Measurements from ENCODE around the gene S100A16.
A peak's percentile ranks its signal among the peaks of the same experiment; 100 is the strongest.

Gene S100A16

GRCh38 chr1:153616917-153617311, 4.0 kb upstream of the S100A16 start:
- TF ChIP-seq CTCF (IDR thresholded peaks at IDR 0.05; ENCODE audit: insufficient read depth, low read depth, low read length, missing control alignments): no peak
- DNase-seq (ENCODE audit: low read depth): peak; percentile 85
- H3K4me3 ChIP-seq (ENCODE audit: low read length): peak overlapping the region; percentile 100

GRCh38 chr1:153616144-153616916, 3.4 kb upstream of the S100A16 start, which contains the start of gene S100A14:
Gene S100A14 (minus strand): TSS chr1:153616325. CDS start chr1:153615858, 467 bp downstream.
- peak within 1 kb of the TSS; percentile 100 for H3K4me3 ChIP-seq (ENCODE audit: low read length)
- DNase-seq (ENCODE audit: low read depth): peak; percentile 96
- no peak for TF ChIP-seq CTCF (IDR thresholded peaks at IDR 0.05; ENCODE audit: insufficient read depth, low read depth, low read length, missing control alignments)

GRCh38 chr1:153615406-153615805, 2.5 kb upstream of the S100A16 start:
- TF ChIP-seq CTCF (IDR thresholded peaks at IDR 0.05; ENCODE audit: insufficient read depth, low read depth, low read length, missing control alignments): no peak
- peak overlapping the region; percentile 100 for H3K4me3 ChIP-seq (ENCODE audit: low read length)
- DNase-seq (ENCODE audit: low read depth): peak; percentile 70

- DNase-seq (ENCODE audit: low read depth): no peak
- peak overlapping the region; percentile 100 for H3K4me3 ChIP-seq (ENCODE audit: low read length)
- no peak for TF ChIP-seq CTCF (IDR thresholded peaks at IDR 0.05; ENCODE audit: insufficient read depth, low read depth, low read length, missing control alignments)
Measured at GRCh38 chr1:153614906-153615305, 2.0 kb upstream of the S100A16 start.

GRCh38 chr1:153614189-153614900, 1.4 kb upstream of the S100A16 start:
- peak overlapping the region; percentile 100 for H3K4me3 ChIP-seq (ENCODE audit: low read length)
- no peak for DNase-seq (ENCODE audit: low read depth)
- peak; percentile 31 for TF ChIP-seq CTCF (IDR thresholded peaks at IDR 0.05; ENCODE audit: insufficient read depth, low read depth, low read length, missing control alignments)

- H3K4me3 ChIP-seq (ENCODE audit: low read length): peak overlapping the region; percentile 100
- DNase-seq (ENCODE audit: low read depth): no peak
Measured at GRCh38 chr1:153613406-153613805, 469 bp upstream of the S100A16 start.

More at GRCh38 chr1:153613406-153613805, 469 bp upstream of the S100A16 start:
- TF ChIP-seq CTCF (IDR thresholded peaks at IDR 0.05; ENCODE audit: insufficient read depth, low read depth, low read length, missing control alignments): no peak
